ENCODE measurements around the gene HIC1.
"Not testable (repeated sequence)": the region's sequence is repeated elsewhere in the genome, so short reads cannot be mapped to it uniquely, and the experiment has no call there.

HIC1 gene, protein sequence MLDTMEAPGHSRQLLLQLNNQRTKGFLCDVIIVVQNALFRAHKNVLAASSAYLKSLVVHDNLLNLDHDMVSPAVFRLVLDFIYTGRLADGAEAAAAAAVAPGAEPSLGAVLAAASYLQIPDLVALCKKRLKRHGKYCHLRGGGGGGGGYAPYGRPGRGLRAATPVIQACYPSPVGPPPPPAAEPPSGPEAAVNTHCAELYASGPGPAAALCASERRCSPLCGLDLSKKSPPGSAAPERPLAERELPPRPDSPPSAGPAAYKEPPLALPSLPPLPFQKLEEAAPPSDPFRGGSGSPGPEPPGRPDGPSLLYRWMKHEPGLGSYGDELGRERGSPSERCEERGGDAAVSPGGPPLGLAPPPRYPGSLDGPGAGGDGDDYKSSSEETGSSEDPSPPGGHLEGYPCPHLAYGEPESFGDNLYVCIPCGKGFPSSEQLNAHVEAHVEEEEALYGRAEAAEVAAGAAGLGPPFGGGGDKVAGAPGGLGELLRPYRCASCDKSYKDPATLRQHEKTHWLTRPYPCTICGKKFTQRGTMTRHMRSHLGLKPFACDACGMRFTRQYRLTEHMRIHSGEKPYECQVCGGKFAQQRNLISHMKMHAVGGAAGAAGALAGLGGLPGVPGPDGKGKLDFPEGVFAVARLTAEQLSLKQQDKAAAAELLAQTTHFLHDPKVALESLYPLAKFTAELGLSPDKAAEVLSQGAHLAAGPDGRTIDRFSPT
- total RNA-seq = 6.5 to 10.6 reads per million in 2 donors

DNA sequence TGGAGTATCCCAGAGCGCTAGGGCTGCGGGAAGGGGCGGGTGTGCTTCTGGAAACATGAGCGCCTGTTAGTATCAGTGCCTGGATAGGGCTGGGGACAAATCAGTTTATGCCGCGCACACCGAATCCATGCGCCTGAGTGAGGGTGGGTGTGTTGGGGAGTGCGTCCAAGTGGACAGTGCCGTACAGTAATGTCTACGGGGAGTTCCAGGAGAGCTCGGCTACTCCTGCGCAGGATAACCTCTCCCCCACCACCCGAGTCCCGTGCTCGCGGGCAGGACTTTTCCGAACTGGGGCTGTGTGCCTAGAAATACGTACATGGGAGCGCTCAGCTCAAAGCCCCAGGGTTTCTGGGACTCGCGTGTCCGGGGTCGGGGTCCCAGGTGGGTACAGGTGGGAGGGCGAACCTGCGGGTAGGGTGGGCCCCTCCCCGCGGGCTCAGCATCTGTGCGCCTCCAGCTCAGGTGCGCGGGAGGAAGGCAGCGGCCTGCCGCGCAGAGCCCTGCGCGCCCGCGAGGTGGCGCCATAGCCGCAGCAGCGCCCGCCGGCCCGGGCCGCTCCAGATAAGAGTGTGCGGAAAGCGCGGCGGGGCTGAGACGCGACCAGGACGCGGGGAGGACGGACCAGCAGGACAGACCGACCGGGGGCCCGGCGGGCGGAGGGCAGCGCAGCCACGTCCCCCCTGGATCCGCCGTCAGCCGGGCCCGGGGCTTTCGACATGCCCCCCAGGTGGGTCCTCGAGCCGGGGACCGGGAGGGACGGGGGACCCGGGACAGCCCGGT is at the start of gene HIC1:
Gene HIC1, plus strand, starts transcription at position 592 of the 780 bp plus-strand sequence. CDS start 1,588 bp downstream, outside the sequence.
- peak; percentile 58 to 74 (median 68) for DNase-seq

DNA sequence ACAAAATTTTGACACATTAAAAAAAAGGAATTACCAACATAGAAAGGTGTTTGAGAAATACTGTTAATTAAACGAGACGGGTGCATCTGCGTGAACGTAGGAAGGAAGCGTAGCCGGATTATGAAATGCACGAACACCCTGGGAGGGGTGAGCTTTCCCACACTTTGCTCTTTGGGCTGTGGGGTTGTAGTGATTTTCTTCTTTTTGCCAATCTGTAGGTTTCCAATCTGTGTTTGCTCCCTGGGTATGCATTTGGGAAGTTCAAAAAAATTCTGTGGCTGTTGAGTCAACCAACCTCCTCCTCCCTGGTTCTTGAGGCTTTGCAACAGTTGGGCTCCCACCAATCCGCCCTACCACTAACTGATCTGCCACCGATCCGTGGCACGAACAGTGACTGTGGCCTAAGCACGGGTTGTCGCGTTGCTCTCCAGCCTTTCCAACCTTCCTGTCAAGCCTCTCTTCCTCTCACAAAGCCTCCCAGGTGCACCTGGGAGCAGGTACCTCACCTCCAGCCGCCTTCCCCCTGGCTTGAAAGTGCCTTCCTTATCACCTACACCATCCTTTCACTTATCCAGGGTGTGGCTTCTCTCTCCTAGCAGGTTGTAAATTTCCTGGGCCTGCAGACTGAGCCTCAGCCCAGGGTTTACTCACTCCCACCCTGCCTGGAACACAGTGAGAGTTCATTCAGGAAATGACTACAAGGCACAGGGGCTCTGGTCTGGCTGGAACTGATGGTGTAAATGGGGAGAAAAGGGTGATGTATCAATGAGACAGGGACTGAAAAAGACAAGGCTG is 46.4 kb upstream of the HIC1 start:
- no peak for DNase-seq

DNA sequence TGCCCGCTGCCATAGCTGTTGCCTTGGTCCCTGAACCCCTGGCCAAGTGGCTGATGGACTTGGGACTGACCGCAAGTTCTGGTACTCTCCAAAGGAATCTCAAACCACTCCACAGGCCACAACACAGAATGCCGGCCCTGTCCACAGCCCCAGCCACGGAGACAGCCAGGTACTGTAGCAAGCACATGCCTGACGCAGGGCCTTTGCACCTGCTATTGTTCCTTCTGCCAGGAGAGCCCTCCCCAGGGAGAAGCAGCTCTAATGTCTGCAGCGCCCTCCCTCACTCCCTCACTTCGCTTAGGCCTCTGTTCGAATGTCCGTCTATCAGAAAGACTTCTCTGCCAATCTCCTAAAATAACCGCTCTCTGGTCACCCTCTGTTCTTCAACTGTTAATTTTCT is 45.2 kb upstream of the HIC1 start:
- no peak for DNase-seq

DNA sequence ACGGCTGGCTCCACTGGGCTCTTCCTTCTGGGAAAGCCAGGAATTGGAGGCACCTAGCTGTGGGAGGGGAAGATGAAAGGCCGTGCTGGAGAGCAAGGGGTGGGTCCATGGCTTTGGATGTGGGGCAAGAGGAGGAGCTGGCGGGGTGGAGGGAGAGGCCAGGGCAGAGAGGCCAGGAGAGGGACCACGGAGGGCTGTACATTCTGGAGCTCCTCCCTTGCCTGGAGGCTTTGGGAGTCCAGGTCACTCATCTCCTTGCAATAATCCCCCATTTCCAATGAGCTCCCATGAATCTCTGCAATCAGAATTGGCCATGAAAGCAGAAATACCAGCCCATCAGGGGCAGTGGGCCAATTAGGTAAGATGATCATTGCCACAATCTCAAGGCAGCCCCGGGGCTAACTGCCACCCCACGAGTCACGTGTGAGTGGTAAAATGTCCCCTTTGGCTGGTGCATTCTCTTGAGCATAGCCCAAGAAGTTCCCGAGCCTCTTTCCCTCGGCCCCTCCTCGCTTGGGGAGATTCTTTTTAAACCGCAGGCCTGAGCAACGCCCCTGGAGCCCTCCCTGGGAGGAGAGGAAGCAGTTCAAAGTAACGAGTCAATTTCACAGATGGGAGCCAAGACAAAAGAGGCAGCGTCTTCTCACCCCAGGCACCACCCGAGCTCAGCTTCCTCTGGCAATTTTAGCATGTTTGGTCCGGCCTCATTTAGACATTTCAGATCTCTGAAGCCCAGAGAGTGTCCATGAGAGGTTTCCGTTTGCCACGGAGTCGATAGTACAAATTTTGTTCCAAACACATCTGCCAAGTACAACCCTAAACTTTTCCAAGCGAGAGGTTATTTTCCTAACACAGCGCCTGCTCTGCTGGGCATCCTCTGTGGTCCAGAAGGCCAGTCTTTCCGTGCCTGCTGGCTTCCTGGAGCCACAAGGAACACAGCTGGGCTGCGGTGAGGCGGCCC is 43.2 kb upstream of the HIC1 start:
- DNase-seq = no peak

DNA sequence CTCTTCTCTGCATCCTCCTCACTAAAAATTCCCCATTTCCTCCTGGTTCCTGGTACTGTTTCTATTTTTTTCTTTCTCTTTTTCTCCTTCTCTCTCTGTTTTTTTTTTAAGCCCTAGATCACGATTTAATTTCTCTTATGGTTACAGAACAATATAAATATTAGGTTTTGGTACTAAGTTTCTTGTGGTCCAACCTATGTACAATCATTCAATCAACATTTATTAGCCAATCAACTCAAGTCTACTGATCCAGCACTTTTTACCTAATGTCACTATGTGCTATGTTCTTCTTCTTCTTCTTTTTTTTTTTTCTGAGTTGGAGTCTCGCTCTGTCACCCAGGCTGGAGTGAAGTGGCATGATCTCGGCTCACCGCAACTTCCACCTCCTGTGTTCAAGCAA is 42.4 kb upstream of the HIC1 start:
- DNase-seq = no peak

DNA sequence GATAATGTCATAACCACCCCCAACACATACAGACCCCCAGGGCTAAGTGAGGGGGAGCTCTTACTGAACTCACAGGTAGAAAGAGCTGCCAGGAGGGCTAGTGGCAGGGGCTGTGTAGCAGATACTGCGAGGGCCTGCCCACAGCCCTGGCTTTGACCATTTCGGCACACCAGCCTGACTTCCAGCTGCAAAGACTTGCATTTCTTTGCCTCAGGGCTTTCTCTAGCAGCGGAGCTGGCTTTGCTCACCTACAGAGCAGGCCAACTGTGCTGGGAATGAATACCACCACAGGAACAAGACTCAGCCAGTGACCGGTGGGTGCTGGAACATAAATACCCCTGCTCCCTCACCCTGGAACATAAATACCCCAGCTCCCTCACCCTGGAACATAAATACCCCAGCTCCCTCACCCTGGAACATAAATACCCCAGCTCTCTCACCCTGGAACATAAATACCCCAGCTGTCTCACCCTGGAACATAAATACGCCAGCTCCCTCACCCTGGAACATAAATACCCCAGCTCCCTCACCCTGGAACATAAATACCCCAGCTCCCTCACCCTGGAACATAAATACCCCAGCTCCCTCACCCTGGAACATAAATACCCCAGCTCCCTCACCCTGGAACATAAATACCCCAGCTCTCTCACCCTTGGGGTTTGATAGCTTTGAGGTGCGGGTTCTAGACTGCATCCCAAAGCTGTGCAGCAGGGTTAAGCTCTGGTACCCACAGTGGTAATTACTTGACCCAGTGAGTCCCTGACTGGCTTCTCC is 41.5 kb upstream of the HIC1 start:
- DNase-seq = not testable (repeated sequence)

DNA sequence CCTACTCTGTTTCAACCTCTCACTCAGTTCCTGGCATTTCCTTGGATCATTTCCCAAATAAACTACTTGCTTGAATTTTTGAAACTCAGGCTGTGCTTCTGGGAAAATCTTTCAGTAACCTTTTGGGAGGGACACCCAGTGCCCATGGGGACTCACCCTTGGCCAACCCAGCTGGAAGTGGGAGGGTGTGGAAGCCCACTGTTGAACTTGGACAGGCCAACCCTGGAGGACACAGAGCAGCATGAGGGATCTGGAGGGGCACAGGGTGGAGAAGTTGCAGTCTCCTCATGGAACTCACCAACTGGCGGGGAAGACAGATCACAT is 40.9 kb upstream of the HIC1 start:
- no peak for DNase-seq

DNA sequence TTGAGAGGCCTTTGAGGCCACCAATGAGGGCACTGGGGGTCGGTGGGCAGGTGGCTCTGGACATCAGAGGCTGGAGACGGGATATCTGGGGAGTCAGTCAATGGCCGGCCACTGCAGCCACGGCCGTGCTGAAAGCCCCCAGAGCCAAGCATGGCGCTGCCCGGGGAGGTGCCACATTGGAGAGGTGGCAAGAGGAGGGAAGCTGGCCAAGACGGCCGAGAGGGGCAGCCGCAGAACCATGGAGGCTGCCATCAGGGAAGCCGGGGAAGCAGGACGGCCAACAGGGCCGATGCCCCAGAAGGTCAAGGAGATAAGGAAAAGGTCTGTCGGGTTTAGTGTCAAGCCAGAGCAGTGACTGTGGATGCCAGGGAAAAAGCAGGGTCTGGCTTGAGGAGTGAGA is 39.6 kb upstream of the HIC1 start:
- DNase-seq = no peak

DNA sequence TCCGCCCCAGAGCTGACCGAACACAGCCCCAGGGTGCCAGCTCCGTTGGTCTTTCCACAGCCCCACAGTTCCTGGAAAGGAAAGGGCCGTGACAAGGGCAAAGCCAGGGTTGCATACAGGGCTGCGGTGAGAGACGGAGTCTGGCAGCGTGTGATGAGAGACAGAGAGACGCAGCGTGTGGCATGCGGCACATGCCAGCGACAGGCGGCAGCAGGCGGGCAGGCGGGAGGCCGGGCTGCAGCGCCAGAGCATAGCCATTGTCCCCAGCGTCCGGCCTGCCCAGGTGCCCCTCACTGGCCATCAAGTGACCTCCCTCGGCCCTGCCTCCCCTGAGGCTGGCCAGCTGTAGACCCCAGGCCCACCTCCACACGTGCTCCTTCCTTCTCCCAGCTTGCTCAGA is 38.4 kb upstream of the HIC1 start:
- DNase-seq = no peak

DNA sequence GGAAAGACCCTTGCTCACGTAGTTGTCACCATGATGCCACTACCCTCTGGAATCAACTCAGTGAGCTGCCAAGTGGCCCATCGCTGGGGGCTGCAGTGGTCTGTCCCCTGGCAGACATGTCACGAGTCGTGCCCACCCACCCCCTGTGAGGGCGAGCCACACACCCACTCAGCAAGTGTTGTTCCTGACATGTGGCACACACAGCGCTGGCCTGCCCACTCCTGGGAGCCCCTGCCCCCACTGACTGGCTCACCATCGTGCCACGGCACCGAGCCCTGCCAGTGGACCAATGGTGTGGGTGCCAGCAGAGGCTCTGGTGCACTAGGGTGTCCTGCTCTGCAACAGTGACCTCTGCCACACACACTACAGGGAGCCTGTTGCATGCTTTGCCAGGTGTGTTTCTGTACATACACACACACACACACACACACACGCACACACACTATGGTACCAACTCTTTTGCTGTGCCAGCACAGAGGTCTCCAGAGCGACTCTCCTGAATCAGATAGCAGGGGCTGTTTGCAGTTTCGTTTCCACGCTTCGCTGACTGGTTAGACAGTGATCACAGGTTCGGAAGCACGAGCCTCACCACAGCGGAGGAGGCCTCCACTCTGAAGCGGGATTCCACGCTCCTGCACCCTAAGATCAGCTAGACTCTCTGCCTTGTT is 37.5 kb upstream of the HIC1 start:
- DNase-seq = peak in 1 of 5 experiments; percentile 40

DNA sequence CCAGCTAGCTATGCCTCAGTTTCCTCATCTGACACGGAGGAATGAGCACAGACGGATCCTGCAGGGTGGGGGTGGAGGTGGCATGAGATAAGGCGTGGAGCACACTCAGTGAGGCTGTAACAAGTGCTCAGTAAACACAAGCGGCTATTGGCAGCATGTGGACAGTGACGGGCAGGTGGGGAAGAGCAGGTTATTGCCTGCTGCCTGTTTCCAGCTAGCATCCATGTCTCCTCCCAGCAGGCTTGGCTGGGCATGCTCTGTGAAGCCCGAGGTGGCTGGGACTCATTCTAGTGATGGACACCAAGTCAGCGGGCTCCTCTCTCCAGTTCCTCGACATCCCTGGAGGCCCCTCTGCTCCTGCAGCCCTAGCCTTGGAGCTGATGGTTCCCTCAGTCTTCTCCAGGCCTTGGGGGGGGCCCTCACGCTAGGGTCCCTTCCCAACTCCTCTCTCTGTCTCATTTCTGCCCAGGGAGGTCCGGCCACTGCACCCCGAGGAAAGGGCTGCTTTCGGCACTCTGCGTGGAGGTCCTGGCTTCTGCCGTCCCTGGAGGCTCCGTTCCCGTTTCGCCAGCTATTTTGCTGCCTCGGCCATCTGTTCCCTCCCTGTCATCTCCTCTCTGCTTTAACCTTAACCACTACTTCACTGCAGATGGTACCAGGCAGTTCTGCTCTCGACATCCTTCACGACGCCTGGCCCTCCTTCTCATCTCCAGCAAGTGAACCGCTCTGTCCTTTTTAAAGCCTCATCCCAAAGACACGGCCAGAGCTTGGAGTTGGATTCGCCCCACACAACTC is 36.0 kb upstream of the HIC1 start:
- DNase-seq = no peak

DNA sequence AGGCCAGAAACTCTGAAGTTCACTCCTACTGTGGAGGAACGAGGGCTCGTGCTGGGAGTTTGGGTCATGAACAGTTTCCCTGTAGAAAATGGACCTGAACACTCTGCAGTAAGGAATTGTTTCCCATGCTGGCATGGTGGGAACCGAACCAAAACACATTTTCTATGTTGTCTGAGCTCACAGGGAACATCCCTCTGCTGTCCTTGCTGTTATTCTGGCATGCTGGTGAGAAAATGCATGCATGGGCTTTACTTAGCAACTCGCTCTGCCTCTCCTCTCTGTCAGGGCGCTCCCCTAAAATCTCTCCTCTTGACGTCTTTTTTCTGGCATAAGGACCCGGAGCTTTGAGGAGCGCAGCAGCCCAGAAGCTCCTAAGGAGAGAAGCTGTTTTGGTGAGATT is 35.2 kb upstream of the HIC1 start:
- DNase-seq = no peak

DNA sequence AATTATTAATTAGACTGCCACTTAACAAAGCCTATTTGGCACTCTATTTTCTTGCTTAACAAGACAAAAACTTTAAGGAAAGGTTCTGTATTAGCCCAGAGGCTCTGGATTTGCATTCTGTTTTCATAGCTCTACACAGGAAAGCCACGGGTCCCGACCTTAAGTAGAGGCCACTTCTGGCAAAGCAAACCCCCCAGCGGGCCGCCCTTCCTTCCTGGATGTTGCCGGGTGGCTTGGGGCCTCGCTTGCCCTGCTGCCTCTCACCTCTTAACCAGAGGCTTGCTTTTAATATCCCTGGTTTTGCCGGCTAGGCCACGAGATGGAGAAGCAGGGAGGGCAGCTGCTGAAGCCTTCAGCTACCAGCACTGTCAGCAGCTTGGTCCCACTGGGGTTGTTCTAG is 34.2 kb upstream of the HIC1 start:
- DNase-seq = no peak

DNA sequence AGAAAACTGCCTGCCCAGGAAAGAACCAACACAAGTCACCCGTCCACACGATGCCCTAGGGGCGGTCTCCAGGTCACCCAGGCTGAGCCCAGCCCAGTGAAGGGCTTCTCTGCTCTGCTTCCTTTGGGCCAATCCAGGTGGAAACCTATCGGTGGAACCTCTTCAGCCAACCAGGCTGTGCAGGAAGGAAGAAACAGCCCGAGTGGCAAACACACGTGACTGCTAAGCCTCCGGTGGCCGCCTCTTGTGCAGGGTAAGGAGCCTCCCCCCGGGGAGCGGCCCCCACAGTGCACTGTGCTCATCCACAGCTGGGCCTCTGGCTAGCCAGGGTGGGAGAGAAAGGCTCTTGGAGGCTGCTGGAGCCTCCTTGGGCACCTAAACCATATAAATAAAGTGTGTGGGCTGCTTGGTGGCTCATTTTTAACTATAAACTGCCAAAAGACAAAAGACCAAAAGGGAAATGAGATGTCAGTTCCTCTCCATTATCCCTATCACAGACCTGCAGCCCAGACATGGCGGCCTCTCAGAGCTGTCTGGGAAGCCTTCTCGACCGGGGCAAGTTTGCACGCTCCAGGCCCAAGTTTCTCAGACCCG is 32.2 kb upstream of the HIC1 start:
- DNase-seq = no peak

DNA sequence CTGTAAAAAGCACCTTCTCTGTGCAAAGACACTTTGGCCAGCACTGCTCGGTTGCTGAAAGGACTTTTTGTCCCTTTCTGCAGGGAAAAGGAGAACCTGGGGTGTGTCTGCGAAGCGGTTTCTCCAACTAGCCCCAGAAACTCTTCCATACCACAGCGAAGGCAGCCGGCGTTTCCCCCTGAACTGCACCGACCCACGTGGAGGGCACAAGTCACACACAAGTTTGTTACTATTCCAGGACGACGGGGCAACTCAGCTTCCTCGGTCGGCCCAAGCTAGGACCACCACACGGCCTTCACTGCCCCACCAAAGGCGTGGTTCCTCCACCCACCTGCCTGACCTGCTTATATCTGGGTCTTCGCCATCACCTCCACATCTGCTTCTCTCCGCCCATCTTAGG is 31.6 kb upstream of the HIC1 start:
- DNase-seq = no peak

DNA sequence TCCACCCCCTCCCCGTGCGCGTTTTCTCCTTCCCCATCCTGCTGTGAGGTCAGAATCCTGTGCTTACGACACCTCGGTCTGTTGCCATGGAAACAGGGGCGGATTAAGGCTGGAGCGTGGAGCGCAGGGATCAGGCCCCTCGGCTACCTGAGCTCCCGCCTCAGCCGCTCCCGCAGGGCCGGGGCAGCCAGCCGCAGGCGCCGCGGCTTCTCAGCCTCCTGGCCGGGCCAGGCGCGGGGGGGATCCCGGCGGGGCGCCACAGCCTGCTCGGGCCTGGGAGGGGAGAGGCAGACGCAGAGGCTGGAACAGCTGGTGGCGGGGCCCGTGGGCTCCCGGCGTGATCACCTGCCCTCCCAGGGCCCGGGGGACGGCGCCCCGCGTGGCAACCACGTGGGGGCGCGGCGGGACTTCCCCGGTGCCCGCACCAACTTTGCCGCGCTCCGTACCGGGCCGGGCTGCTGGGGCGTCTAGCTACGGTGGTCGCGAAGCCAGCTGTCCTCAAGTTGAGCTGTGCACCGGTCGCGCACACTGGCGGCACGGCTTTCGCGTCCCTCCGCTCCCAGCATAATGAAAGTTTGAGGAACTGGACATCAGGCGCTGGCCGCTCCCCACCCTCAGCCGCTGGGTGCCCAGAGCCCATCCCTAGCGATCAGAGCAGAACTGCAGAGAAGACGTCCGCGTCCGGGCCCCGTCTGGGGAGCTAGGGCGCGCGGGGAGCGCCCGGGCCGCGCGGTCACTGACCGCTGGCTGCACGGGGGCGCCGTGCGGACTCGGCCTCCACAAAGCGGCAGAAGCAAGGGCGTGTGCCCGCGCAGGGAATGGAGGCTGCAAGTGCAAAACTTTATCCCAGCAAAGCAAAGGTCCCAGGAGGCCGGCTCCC is 31.0 kb upstream of the HIC1 start:
- DNase-seq = peak in 3 of 5 experiments; percentile 27 to 42 (median 32)

DNA sequence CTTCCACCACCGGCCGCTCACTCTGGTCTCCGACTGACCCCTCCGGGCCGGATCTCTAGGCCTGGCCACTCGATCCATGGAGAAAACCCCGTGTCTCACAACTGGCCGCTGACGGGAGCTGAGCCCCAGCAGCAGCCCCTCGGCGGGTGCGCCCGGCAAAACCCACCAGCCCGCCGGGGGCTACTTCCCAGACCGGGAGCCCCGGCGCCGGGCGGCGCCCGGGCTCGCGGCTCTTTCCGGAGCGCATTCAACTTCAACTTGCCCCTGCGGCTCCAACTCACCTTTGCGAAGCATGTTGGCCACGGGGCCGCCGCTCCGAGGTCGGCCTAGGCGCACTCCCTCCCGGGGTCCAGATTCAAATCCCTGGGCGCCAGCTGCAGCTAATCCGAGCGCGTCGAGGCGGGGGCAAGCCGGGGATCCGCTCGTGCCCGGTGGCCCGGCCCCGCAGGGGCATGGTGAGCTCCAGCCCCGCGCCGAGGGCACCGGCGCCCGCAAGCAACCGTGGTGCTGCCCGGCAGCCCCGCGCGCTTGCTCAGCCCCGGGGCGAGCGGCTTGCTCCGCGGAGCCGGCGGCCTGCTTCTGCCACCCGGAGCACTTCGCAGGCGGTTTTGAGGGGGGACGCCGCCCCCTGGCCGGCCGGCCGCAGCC is 30.2 kb upstream of the HIC1 start:
- DNase-seq = no peak
